Lower leg skin (tissue), 3 donors: ENCODE results near the gene MELK.

ENCODE experiments used
- CTCF ChIP-seq, 3 donors: fragments of 450-650 bp; IDR thresholded peaks; one replicate each; pipeline ENCODE4 v1.5.1; 2016; ENCODE audit warnings: antibody characterized with exemption in 3 of 3, mild to moderate bottlenecking in 3 of 3, moderate library complexity in 2 of 3
- POLR2A ChIP-seq, 2 donors: fragments of 450-650 bp; IDR thresholded peaks; one replicate each; pipeline ENCODE4 v1.6.1; 2016 to 2017; ENCODE audit warnings: antibody characterized with exemption in 2 of 2, mild to moderate bottlenecking in 1 of 2, moderate library complexity in 1 of 2

- no peak for TF ChIP-seq CTCF (IDR thresholded peaks at IDR 0.05)
- no peak for TF ChIP-seq POLR2A (IDR thresholded peaks at IDR 0.05)
These were observed 1.4 kb upstream of the MELK start for GRCh38 chr9:36571333-36571732.
